ENCODE measurements around the gene ECE1. TPM values are rescaled to one million over a fixed set of nuclear protein-coding genes. Genes with fewer than 3 reads are reported as not detected.

The ECE1 gene
- total and polyA plus RNA-seq, 2 of the 13 experiments (the other 11 are each of a cell fraction or from before 2014, with no cell fraction given): 13.5 to 21.2 TPM

DNA sequence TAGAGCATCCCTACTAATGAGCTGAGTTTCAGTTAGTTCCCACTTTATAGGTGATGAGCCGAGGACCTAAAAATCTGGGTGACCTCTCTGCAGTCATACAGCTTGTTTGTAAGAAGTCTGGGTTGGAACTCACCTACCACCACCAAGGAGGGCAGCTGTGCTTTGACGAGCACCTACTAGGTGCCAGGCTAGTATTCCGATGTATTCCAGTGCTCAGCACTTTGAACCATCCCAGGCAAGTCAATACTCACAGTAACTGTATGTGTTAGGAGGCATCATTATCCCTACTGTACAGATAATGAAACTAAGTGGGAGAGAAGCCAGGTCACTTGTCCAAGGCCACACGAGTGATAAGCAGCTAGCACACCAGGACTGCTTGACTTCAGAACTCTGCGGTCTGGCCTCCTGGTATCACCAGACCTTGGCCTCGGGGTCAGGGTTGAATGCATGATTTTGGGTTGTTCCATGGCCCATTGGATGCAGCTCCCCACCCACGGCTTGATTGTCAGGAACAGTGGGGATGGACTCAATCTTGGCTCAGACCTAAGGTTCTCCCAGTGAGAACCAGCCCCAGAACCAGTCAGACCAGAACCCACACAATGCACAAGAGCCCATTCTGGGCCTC, 20.7 kb downstream of the ECE1 start (continued):
- TF ChIP-seq SIX1 (CRISPR knock-in tag; IDR thresholded peaks at IDR 0.05; ENCODE audit: borderline replicate concordance) (peak; percentile 47; the same call in 1 of the 2 replicates), KLF16 (CRISPR knock-in tag; IDR thresholded peaks at IDR 0.05) (no peak), ZNF670 (CRISPR knock-in tag; IDR thresholded peaks at IDR 0.05; ENCODE audit: borderline replicate concordance) (no peak), HMG20A (CRISPR knock-in tag; IDR thresholded peaks at IDR 0.05; ENCODE audit: borderline replicate concordance) (peak; percentile 86; the same call in 1 of the 2 replicates), ARID2 (CRISPR knock-in tag; IDR thresholded peaks at IDR 0.05; ENCODE audit: borderline replicate concordance) (no peak), PRDM10 (CRISPR knock-in tag; IDR thresholded peaks at IDR 0.05; ENCODE audit: low read depth) (peak; percentile 85), ZNF224 (CRISPR knock-in tag; IDR thresholded peaks at IDR 0.05) (no peak), SATB2 (CRISPR knock-in tag; IDR thresholded peaks at IDR 0.05) (no peak), ZNF879 (CRISPR knock-in tag; IDR thresholded peaks at IDR 0.05) (no peak), ZFP91 (CRISPR knock-in tag; IDR thresholded peaks at IDR 0.05; ENCODE audit: borderline replicate concordance) (peak; percentile 67), SRSF4 (IDR thresholded peaks at IDR 0.05; ENCODE audit: low read depth, low read length, poor library complexity, severe bottlenecking) (no peak), NR2F1 (CRISPR knock-in tag; IDR thresholded peaks at IDR 0.05) (peak; percentile 79 to 94), PCBP1 (IDR thresholded peaks at IDR 0.05; ENCODE audit: borderline replicate concordance, low read depth, low read length) (no peak), SMARCC2 (IDR thresholded peaks at IDR 0.05) (no peak), ZNF33A (CRISPR knock-in tag; IDR thresholded peaks at IDR 0.05; ENCODE audit: borderline replicate concordance) (no peak), ZSCAN22 (CRISPR knock-in tag; IDR thresholded peaks at IDR 0.05) (no peak), ZBTB7B (CRISPR knock-in tag; IDR thresholded peaks at IDR 0.05) (0 out of 2 replicates have a peak, but pooled peaks have one; percentile 65), ZBTB3 (CRISPR knock-in tag; IDR thresholded peaks at IDR 0.05; ENCODE audit: borderline replicate concordance, low read depth) (no peak), RCOR2 (CRISPR knock-in tag; IDR thresholded peaks at IDR 0.05) (peak; percentile 97), YEATS2 (CRISPR knock-in tag; IDR thresholded peaks at IDR 0.05; ENCODE audit: borderline replicate concordance) (no peak), FOXK2 (IDR thresholded peaks at IDR 0.05) (no peak)

All from HepG2 (cell line).